GM12873 (cell line): Measurements from ENCODE around the gene CPA4.

Experiments
- TF ChIP-seq, protein P1 (sequence below): IDR thresholded peaks from 2 replicates; pipeline ENCODE4 v1.5.1; 2012; ENCODE audit warnings: low read depth, mild to moderate bottlenecking, moderate library complexity, low read length, control low read depth; ENCODE audit not compliant: insufficient read depth; ENCODE audit errors: missing control alignments

Gene CPA4

GRCh38 chr7:130365511-130366441, 72.8 kb downstream of the CPA4 start:
- TF ChIP-seq, protein P1, sequence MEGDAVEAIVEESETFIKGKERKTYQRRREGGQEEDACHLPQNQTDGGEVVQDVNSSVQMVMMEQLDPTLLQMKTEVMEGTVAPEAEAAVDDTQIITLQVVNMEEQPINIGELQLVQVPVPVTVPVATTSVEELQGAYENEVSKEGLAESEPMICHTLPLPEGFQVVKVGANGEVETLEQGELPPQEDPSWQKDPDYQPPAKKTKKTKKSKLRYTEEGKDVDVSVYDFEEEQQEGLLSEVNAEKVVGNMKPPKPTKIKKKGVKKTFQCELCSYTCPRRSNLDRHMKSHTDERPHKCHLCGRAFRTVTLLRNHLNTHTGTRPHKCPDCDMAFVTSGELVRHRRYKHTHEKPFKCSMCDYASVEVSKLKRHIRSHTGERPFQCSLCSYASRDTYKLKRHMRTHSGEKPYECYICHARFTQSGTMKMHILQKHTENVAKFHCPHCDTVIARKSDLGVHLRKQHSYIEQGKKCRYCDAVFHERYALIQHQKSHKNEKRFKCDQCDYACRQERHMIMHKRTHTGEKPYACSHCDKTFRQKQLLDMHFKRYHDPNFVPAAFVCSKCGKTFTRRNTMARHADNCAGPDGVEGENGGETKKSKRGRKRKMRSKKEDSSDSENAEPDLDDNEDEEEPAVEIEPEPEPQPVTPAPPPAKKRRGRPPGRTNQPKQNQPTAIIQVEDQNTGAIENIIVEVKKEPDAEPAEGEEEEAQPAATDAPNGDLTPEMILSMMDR: no peak

GRCh38 chr7:130366564-130366963, 73.6 kb downstream of the CPA4 start:
- TF ChIP-seq, protein P1: no peak

GRCh38 chr7:130367088-130367755, 74.3 kb downstream of the CPA4 start:
- TF ChIP-seq, protein P1: no peak

GRCh38 chr7:130367836-130368746, 75.1 kb downstream of the CPA4 start:
- TF ChIP-seq, protein P1: no peak

DNA sequence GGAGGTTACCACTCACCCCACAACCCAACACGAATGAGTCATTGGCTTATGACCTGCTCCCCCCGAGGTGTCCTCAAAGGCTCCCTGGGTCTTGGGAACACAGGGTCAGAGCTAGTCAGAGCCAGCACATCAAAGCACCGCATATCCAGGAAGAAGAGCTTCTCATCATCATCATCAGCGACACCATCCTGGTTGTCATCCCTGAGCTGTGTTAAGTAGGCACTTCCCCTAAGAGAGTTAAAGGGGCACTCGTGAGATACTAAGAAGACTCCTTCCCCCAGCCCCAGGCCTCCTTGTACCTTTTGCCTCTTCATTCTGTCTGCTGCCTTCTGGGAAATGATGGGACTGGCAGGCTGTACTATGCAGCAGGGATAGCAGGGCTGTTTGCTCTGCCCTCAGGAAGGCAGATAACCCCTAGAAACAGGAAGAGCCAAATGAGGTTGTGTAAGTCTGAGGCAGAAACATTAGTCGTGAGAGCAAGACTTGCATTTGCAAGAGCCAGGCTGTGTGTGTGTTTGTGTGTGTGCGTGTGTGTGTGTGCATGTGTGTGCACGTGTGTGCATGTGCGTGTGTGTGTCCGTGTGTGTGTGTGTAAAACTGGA, 76.2 kb downstream of the CPA4 start:
- TF ChIP-seq, protein P1: no peak

DNA sequence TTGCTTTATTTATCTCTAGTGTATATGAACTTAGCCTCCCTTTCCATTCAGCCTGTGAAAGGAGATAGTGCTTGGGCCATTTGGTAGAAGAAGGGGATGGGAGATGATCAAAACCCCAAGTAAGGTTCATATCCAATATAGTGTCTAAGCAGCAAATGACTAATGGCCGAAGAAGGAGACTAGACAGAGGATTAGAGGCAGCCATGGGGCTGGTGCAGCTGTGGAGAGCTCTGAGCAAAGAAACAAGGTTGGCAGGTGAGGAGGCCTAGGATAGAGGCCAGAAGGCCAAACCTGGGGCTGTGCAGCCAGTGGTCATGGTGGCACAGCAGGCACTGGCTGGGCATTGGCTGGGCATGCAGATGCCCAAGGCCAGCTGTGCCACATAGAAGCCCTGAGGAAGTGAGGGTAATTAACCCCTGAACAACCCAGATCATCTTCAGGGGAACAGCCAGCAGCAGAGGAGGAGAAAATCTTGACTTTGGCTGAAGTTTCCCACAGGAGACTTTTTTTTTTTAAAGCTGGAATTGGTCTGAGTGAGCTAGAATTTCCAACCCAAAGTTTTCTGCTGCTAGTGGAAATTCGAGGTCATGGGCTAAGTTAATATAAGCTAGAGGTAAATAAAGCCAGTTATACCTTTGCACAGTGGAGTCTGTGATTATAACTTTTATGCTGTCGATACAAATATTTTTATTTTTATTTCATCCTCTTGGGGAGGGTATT, 77.0 kb downstream of the CPA4 start:
- TF ChIP-seq, protein P1: no peak
